Mesothelial cell of epicardium (in vitro differentiated cells): ENCODE results near the gene CEP350. TPM values are rescaled to one million over a fixed set of nuclear protein-coding genes. Genes with fewer than 3 reads are reported as not detected.
"Not testable (repeated sequence)": the region's sequence is repeated elsewhere in the genome, so short reads cannot be mapped to it uniquely, and the experiment has no call there.

Experiments
- DNase-seq, 2 experiments: peaks; one replicate each; pipeline ENCODE4 v3.0.0; 2021; ENCODE audit warnings: low spot score in 2 of 2; ENCODE audit not compliant: unreplicated experiment in 2 of 2
- H3K27ac Mint-ChIP-seq: 2 replicates; pipeline ENCODE4 v1.8.0; 2021; ENCODE audit warnings: mixed read lengths
- H3K27me3 Mint-ChIP-seq: 2 replicates; pipeline ENCODE4 v1.8.0; 2021; ENCODE audit warnings: low read depth, mixed read lengths
- H3K36me3 Mint-ChIP-seq: 2 replicates; pipeline ENCODE4 v1.8.0; 2021; ENCODE audit warnings: mixed read lengths
- H3K4me1 Mint-ChIP-seq: 2 replicates; pipeline ENCODE4 v1.8.0; 2021; ENCODE audit warnings: mixed read lengths
- H3K4me3 Mint-ChIP-seq: 2 replicates; pipeline ENCODE4 v1.8.0; 2021; ENCODE audit warnings: mild to moderate bottlenecking, moderate library complexity, mixed read lengths
- H3K9me3 Mint-ChIP-seq: 2 replicates; pipeline ENCODE4 v1.8.0; 2021; ENCODE audit warnings: mixed read lengths
- total RNA-seq: library from RNA; stranded (reverse); gene quantifications from 3 replicates; pipeline ENCODE4 v1.2.1, GENCODE V29; 2021
- TF ChIP-seq, protein P1 (sequence below): fragments of 200-600 bp; sonication (generic); IDR thresholded peaks from one replicate; pipeline ENCODE4 v1.5.0; 2021; ENCODE audit warnings: antibody characterized with exemption; ENCODE audit not compliant: unreplicated experiment

CEP350 gene
- total RNA-seq, 1 donor from 2014 or later: 58.0 TPM

DNA sequence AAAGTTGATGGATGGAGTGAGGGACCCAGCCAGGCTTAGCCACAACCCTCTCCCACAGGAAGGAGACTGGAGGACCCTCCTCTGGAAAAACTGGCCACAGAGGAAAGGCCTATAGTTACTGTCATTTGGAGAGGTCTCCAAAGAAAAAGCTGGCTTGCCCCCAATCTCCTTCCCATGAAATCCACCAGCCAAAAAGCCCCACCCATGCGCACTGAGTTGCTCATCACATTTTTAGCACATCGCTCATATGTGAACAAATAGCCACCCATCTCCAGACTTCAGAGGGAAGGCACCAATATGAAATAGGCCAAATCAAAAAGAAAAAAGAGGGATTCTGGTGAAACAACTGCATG lies 163.1 kb downstream of the CEP350 start:
- Mint-ChIP-seq H3K27me3 (no peaks in the 10 kb centered on the region), H3K4me3 (no peak overlapping the region), H3K27ac (no peak overlapping the region), H3K4me1 (no peaks in the 10 kb centered on the region), H3K9me3 (peaks cover 4% of the 10 kb centered on the region), H3K36me3 (peaks cover 10% of the 10 kb centered on the region)
- TF ChIP-seq, protein P1, sequence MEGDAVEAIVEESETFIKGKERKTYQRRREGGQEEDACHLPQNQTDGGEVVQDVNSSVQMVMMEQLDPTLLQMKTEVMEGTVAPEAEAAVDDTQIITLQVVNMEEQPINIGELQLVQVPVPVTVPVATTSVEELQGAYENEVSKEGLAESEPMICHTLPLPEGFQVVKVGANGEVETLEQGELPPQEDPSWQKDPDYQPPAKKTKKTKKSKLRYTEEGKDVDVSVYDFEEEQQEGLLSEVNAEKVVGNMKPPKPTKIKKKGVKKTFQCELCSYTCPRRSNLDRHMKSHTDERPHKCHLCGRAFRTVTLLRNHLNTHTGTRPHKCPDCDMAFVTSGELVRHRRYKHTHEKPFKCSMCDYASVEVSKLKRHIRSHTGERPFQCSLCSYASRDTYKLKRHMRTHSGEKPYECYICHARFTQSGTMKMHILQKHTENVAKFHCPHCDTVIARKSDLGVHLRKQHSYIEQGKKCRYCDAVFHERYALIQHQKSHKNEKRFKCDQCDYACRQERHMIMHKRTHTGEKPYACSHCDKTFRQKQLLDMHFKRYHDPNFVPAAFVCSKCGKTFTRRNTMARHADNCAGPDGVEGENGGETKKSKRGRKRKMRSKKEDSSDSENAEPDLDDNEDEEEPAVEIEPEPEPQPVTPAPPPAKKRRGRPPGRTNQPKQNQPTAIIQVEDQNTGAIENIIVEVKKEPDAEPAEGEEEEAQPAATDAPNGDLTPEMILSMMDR: no peak
- no peak for DNase-seq

DNA sequence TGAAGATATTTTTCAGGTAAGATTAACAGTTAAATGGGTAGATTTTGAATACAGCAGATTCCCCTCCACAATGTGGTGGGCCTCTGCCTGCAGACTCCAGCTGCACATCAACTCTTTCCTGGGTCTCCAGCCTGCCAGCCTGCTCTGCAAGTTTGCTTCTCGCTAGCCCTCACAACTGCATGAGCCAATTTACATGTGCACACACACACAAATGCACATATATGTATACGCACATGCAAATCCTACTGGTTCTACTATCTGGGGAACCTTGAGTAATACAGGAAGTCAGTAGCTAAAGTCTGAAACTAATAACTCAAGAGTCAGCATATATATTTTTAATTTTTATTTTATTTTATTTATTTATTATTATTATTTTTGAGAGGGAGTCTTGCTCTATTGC lies 165.2 kb downstream of the CEP350 start:
- TF ChIP-seq, protein P1: no peak
- Mint-ChIP-seq H3K9me3 (peaks cover 4% of the 10 kb centered on the region), H3K4me3 (no peak overlapping the region), H3K27ac (no peak overlapping the region), H3K4me1 (no peaks in the 10 kb centered on the region), H3K36me3 (peaks cover 9% of the 10 kb centered on the region), H3K27me3 (no peaks in the 10 kb centered on the region)
- DNase-seq: no peak

DNA sequence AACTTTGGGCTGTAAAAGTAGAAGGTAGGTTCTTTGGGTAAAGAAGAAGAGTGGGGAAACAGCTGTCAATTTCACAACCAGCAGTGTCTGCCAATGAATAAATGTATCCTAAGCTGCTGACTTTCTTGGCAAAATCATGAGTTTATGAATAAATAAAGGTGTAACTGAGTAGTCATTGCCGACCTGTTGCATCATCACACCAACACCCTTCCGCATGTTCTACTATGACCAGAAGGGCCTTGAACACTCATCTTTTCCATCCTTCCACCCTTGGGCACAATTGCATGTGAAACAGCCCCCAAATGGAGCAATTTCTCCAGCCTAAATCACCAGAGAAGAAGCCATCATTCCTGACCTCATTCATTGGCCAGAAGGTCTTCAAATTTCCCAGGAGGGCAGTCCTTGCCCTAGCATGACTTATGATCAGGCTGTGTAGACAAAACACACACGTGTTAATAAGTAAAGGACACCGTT lies 168.9 kb downstream of the CEP350 start:
- no peaks in the 10 kb centered on the region for H3K9me3 Mint-ChIP-seq
- no peaks in the 10 kb centered on the region for H3K27me3 Mint-ChIP-seq
- H3K4me1 Mint-ChIP-seq: no peaks in the 10 kb centered on the region
- no peaks in the 10 kb centered on the region for H3K36me3 Mint-ChIP-seq
- no peak overlapping the region for H3K27ac Mint-ChIP-seq
- TF ChIP-seq, protein P1: no peak
- H3K4me3 Mint-ChIP-seq: no peak overlapping the region
- no peak for DNase-seq

DNA sequence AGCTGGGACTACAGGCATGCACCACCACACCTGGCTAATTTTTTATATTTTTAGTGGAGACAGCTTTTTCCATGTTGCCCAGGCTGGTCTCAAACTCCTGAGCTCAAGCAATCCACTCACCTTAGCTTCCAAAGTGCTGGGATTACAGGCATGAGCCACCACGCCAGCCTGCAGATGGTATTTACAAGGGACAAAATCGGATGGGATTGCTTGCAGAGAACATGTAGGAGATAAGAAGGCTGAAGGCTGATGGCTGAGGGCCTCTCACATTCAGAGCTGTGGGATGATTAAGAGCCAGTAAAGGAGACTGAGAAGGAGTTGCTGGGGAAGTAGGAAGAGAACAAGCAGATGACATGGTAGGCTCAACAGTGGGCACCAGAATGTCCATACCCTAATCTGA lies 176.0 kb downstream of the CEP350 start:
- peaks cover 13% of the 10 kb centered on the region for H3K27me3 Mint-ChIP-seq
- no peaks in the 10 kb centered on the region for H3K4me1 Mint-ChIP-seq
- H3K36me3 Mint-ChIP-seq: no peaks in the 10 kb centered on the region
- DNase-seq: no peak
- no peak overlapping the region for H3K27ac Mint-ChIP-seq
- no peak overlapping the region for H3K4me3 Mint-ChIP-seq
- no peaks in the 10 kb centered on the region for H3K9me3 Mint-ChIP-seq
- TF ChIP-seq, protein P1: no peak

DNA sequence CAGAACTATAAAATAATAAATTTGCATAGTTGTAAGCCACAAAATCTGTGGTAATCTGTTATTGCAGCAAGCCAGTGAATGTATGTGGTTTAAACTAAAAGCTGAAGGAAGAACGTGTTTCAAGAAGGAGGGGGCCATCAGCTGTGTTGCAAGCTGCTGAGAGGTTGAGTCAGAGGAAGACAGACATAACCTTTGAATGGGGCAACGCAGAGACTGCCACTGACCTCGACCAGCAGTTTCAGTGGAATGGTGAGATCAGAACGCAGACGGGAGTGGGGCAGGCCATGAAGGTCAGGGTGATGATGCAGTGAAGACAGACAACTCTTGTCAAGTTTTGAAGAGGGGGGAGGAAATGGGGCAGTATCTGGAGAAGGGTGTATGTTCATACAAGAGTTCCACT lies 176.9 kb downstream of the CEP350 start:
- DNase-seq: no peak
- no peak overlapping the region for H3K4me3 Mint-ChIP-seq
- no peak overlapping the region for H3K27ac Mint-ChIP-seq
- H3K36me3 Mint-ChIP-seq: no peaks in the 10 kb centered on the region
- TF ChIP-seq, protein P1: no peak
- peaks cover 16% of the 10 kb centered on the region for H3K27me3 Mint-ChIP-seq
- no peaks in the 10 kb centered on the region for H3K4me1 Mint-ChIP-seq
- H3K9me3 Mint-ChIP-seq: peaks cover 7% of the 10 kb centered on the region

DNA sequence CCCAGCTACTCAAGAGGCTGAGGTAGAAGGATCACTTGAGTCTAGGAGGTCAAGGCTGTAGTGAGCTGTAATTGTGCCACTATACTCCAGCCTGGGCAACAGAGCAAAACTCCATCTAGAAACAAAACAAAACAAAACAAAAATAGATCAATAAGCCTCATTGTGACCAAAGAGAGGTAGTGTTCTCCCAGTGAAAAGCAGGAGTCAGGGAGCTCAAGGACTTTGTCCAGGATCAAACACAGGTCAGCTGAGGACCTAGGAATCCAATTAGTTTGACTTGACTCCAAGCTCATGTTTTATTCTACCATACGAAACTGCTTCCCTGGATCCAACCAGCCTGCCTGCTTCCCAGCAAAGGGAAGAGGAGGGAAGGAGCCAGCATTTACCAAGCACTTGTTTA lies 178.6 kb downstream of the CEP350 start:
- Mint-ChIP-seq H3K4me1 (no peaks in the 10 kb centered on the region), H3K9me3 (peaks cover 15% of the 10 kb centered on the region), H3K27ac (no peak overlapping the region), H3K27me3 (peaks cover 21% of the 10 kb centered on the region), H3K4me3 (no peak overlapping the region), H3K36me3 (no peaks in the 10 kb centered on the region)
- TF ChIP-seq, protein P1: no peak
- no peak for DNase-seq

DNA sequence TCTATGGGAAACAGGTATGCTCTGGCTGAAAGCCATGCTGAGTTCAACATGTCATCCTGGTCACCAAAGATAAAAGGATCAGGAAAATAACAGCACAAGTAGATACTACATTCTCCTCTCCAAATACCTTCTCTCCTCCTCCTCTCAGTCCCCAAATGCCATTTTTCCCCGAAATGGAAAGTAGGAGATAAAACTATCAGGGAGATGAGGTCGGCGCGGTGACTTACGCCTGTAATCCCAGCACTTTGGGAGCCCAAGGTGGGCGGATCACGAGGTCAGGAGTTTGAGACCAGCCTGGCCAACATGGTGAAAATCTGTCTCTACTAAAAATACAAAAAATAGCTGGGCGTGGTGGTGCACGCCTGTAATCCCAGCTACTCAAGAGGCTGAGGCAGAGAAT lies 179.1 kb downstream of the CEP350 start:
- not testable (repeated sequence) for DNase-seq

More for the DNA sequence above, 179.1 kb downstream of the CEP350 start:
- H3K4me3 Mint-ChIP-seq, H3K27ac Mint-ChIP-seq, H3K36me3 Mint-ChIP-seq, H3K4me1 Mint-ChIP-seq: not testable (repeated sequence)
- H3K9me3 Mint-ChIP-seq: peaks cover 15% of the 10 kb centered on the region
- H3K27me3 Mint-ChIP-seq: peaks cover 21% of the 10 kb centered on the region
